SW480 (cell line): ENCODE data around the gene OR1L8.
"Not testable (repeated sequence)": the region's sequence is repeated elsewhere in the genome, so short reads cannot be mapped to it uniquely, and the experiment has no call there.

ENCODE experiments used
- DNase-seq: peaks from one replicate; pipeline ENCODE4 v3.0.0-alpha.2; 2016; ENCODE audit warnings: low spot score

Gene OR1L8, protein sequence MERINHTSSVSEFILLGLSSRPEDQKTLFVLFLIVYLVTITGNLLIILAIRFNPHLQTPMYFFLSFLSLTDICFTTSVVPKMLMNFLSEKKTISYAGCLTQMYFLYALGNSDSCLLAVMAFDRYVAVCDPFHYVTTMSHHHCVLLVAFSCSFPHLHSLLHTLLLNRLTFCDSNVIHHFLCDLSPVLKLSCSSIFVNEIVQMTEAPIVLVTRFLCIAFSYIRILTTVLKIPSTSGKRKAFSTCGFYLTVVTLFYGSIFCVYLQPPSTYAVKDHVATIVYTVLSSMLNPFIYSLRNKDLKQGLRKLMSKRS

DNA sequence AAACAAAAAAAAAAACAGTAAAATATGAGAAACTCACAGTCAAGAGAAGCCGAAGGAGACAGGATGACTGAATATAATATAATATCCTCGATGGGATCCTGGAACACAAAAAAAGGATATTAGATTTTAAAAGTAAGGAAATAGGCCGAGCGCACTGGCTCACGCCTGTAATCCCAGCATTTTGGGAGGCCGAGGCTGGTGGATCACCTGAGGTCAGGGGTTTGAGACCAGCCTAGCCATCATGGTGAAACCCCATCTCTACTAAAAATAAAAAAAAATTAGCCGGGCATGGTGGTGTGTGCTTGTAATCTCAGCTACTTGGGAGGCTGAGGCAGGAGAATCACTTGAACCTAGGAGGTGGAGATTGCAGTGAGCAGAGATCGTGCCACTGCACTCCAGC, at the start of gene OR1L8:
Gene OR1L8, minus strand, starts transcription at position 101 of the 400 bp plus-strand sequence. CDS start 14,907 bp downstream, outside the sequence.
- DNase-seq: not testable (repeated sequence)

DNA sequence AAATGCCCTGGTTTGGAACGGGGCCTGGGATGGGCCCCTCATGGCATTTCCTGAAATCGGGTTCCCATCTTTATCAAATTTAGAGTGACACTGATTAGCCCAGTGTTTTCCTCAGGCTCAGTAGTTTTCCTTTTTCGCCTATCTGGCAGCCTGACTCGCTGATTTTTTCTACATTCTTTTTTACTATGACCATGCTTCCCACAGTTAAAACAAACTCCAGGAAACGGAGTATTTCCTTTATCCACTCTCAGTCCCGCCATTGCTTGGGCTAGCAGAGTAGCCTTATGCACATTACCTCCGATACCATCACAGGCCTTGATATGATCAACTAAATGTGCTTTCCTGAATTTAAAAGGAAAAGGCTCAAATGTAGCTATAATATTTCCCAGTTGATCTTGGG, 36.8 kb upstream of the OR1L8 start:
- DNase-seq: no peak

DNA sequence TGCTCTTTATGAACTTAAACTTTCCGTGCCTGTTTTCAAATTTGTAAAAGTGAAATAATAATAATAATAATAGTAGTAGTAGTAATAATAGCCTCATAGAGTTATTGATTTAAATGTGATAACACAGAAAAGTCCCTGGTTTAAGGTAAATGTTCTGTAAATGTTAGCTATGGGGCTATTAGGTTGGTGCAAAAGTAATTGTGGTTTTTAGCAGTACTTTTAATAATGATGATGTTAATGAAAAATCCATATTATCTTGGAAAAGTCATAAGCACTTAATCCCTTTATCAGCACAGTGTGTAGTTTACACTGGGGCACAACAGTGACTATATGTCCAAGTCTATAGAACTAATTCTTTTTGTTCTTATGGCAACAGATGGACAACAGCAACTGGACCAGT, 31.2 kb upstream of the OR1L8 start, which contains the start of gene OR1Q1:
Gene OR1Q1, plus strand, starts transcription at position 377 of the 400 bp plus-strand sequence. Its CDS starts 0 bp downstream, at position 377.
- DNase-seq: no peak

DNA sequence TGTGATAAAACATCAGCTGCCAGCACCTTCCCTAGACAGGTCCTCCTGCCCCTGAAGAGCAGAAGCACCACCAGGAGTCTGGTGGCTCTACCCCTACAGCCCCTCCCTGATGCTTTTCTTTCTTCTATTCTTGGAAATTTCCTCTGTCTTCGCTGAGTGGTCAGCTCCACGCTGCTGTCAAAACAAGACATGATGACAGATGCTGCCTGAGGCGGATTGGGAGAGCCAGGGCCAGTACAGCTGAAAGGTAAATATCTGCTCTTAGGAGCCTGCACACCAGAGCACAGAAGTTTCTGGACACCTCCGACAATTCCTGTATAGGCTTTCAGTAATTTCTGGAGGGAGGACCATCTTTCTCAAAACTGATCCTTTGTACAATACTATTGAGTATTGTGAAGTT, 26.6 kb upstream of the OR1L8 start:
- DNase-seq: no peak

DNA sequence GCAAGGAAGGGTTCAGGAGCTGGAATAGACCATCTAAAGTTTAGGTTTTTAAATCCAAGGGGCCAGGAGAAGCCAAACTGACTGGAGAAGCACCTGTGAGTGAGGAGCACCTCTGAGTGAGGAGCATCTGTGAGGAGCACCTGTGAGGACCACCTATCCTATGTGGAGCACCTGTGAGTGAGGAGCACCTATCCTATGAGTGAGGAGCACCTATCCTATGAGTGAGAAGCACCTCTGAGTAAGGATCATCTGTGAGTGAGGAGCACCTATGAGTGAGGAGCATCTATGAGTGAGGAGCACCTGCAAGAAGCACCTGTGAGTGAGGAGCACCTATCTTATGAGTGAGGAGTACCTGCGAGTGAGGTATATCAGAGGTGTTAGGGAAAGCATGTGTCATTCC, 23.4 kb upstream of the OR1L8 start:
- no peak for DNase-seq

DNA sequence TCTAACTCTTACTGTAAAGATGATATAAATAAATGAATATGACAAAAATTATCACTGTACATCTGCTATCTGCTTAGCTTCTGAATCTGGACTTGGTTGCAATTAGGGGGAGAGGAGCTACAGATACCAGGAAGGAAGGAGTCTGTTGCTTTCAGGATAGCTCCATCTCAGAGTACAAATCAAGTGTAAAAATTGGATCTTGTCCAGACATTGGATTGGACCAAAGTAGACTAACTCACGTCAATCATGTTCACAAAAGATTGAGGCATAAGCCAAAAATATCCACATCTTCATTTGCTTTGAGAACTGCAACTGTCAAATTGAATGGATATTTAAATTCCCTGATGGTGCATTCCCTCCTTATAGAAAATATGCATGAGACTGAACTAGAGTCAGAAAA, 22.5 kb upstream of the OR1L8 start:
- DNase-seq: no peak

DNA sequence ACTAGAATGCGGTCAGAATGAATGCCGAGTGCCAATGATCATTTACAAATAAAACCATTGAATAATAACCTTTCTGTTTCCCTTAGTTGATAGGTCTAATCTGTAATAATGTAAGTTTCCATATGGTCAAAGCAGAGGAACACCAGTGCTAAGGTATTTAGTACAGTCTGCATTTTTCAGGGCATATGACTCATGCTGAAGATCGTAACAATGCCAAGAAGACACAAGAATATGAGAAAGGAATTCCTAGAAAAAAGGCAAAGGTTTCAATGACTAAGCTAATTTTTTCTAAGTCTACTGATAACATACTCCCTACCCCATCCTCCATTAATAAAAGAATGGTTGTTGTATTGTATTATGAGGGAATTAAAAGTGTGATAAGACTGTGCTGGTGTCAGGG, 2.8 kb downstream of the OR1L8 start:
- DNase-seq: no peak

DNA sequence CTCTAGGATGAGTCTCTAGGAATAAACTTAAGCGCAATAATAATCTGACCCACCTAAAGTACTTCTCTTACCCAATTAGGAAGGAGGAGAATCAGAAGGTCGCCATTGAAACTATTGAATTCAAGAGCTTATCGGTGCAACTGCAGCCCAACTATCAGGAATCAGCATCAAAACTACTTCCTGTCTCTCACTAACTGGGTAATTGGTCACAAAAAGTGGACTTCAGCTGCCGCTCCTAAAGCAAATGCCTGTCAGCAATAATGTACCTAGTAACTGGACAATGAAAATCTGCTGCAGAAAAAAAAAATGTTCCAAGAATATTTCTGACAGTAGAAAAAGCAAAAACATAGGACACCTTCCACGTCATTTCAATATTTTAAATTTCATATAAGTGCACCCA, 3.3 kb downstream of the OR1L8 start:
- no peak for DNase-seq

DNA sequence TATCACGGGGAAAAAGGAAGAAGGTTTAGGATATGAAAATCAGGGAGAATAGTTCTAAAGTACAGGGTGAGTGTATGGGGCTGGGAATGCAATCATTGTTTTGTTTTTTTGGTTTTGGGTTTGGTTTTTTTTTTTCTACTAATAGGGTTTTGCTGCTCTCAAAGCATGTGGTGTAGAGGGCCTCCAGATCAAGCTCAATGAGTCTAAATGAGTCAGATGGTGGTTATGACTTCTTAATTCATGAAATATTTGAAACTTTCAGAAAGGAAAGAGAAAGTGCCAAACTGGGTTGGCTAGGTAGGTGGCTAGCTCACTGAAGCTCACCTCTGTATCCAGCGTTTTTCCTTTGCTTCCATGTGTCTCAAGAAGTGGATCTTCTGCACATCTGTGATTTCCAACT, 10.7 kb downstream of the OR1L8 start:
- DNase-seq: no peak

DNA sequence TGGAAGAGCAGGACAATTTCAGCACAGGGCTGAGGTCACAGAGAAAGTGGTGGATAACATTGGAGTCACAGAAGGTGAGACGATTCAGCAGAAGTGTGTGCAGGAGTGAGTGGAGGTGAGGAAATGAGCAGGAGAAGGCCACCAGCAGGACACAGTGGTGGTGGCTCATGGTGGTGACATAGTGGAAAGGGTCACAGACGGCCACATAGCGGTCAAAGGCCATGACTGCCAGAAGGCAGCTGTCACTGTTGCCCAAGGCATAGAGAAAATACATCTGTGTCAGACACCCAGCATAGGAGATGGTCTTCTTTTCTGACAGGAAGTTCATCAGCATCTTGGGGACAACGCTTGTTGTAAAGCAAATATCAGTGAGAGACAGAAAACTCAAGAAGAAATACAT, 15.3 kb downstream of the OR1L8 start:
- DNase-seq: no peak

DNA sequence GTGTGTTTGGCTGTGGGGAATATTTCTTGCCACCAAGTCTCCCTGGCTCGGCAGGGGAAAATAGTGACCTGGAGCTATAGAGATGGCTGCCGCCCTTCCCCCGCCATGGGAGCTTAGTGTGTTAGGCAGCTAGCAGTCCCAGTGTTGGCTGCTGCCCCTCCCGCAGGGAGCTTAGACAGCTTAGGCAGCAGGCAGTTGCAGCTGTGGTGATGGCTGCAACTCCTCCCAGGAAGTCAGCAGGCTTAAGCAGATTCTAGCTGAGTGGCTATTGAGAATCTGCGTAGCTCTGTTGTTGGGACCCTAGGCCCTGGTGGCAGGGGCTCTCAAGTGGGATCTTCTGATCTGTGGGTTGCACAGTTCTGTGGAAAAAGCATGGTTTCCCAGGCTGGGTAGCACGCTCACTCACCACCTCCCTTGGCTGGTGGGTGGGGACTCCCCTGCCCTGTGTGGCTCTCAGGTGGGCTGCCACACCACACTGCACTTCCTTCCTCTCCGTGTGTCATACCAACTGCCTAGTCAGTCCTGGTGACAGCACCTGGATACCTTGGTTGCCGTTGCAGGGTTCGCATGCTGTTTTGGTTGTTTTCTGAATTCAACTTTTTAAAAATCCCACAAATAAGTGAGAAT, 20.9 kb downstream of the OR1L8 start:
- DNase-seq: no peak

DNA sequence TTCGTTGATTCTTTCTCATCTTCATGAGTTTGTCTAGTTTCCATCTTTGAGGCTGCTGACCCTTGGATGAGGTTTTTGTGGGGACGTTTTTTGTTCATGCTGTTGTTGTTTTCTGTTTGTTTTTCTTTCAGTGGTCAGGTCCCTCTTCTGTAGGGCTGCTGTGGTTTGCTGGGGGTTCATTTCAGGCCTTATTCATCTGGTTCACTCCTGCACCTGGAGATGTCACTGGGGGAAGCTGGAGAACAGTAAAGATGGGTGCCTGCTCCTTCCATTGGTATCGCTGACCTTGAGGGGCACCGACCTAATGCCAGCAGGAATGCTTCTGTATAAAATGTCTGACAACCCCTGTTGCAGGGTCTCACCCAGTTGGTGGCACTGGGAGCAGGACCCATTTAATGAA, 21.7 kb downstream of the OR1L8 start:
- no peak for DNase-seq

DNA sequence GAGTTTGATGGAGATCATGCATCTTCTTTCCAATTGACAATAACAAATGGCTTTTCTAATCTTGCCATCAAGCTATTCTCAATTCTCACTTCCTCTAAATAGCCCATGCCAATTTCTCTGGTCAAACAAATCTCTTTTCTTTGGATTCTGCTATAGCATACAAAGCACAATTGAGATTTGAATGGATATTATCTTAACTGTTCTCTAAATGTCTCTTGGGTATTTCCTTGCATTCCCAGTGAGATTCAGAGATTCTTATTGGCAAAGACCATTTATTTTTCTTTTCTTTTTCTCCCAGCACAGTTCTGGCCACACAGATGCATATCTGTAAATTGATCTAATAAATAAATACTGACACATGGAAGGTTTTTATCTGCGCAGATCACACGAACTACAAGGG, 30.4 kb downstream of the OR1L8 start, which contains the start of gene OR1N2:
Gene OR1N2, plus strand, starts transcription at position 301 of the 400 bp plus-strand sequence. CDS start 100 bp downstream, outside the sequence.
- DNase-seq: no peak

DNA sequence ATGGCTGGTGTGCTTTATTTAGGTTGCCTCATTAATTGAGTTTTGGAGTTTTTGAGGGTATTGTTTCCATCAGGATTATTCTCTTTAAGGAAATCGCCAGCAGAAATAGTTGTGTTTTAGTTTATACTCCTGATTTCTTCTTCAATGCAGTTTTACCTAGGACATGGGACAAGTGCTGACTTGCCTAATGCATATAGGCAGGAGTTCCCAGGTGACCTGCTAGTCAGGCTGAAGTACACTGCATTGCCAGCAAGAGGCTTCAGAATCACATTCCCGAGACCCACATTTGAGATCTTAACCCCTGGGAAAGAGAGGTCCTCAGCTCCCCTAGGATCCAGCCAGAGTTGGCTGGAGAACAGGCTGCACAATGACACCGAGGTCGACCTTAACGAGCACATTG, 31.8 kb downstream of the OR1L8 start:
- no peak for DNase-seq

DNA sequence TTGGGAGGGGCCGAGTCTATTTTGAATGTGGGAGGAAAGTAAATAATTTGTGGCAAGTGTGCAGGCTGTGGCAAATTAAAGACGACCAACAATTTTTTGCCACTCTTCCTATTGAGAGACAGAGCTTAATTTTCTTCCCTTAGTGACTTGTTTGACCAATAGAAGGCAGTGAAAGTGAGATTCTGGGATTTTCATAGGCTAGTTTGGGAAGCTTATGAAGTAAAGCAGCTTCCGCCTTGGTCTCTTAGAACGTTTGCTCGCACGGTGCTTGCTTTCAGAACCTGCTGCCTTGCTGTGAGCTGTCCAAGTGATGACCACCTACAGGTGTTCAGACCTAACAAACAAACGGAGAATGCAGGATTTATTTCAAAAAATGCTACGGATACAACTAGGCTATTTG, 37.0 kb downstream of the OR1L8 start:
- no peak for DNase-seq

DNA sequence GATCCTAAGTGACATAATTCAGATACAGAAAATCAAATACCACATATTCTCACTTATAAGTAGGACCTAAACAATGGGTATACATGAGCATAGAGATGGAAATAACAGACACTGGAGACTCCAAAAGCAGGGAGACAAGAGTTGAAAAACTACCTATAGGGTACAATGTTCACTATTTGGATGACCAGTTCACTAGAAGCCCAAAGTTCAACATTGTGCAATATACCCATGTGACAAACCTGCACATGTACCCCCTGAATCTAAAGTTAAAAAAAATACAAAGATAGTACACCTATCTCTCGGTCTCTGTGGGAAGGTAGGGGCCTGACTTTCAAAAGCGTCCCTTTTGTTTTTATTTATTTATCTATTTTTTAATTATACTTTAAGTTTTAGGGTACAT, 44.4 kb downstream of the OR1L8 start:
- DNase-seq: no peak

DNA sequence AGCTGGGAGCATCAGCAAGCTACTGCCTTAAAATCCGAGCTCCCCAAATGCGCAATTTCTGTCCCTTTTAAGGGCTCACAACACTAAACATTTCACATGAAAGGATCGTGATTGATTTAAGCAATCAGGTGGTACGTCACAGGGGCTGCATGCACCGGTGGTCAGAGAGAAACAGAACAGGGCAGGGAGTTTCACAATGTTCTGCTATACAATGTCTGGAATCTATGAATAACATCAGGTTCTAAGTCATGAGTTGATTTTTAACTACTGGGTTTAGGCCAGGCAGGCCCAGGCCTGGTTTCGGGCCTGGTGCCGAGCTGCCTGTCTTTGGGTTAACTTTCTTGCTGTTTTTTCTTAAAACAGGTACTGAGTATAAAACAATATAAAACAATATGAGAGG, 46.1 kb downstream of the OR1L8 start:
- not testable (repeated sequence) for DNase-seq

DNA sequence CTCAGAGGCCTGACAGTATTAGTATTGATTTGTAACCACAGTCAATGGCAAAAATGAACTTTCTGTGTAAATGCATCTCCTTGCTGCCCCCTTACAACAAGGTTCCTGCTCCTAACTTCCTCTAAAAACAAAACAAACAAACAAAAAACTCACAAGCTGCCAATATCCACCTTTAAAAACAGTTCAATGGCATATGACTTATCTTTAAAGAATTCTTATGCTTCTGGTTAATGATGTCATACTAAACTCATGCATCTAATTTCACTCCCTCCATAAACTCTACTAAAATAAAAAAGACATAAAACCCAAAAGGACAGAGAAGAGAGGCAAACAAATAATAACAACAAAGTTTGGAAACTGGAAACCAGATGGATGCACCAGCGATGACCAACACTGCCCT, 47.0 kb downstream of the OR1L8 start:
- DNase-seq: no peak

DNA sequence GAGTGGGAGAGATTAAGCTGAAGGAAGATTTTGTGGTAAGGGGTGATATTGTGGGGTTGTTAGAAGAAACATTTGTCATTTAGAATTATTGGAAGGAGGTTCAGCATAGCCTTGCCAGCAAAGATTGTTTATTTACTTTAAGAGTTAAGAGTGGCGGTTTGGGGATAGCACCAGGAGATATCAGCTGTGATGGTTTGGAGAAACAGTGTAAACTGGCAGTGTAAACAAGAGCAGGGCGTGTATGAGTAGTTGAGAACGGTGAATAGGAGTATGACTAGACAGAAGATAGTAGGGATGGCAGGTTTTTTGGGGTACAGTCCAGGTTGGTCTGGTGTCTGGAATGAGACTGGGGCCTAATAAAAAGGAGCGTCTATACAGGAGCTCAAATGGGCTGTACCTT, 52.0 kb downstream of the OR1L8 start:
- not testable (repeated sequence) for DNase-seq

DNA sequence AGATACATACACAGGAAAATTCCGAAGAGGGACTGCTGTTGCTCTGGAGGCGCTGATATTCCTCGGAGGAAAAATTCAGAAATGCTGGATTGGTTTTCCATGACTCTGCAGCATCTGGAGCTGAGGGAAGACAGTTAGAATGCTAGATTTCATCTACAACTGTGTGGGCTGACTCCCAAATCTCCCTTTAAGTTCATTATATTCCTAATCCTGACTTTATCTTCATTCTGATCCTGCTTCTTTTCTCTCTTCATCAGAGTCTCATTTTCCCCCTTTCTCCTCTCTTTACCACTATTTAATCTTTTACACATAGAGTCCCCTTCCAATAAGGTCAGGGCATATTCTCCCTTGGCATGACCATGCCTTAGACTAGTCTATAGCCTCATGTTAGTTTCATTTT, 56.0 kb downstream of the OR1L8 start, which contains the start of gene OR1N1:
Gene OR1N1, minus strand, starts transcription at position 101 of the 400 bp plus-strand sequence. Its CDS starts 0 bp downstream, at position 101.
- no peak for DNase-seq

DNA sequence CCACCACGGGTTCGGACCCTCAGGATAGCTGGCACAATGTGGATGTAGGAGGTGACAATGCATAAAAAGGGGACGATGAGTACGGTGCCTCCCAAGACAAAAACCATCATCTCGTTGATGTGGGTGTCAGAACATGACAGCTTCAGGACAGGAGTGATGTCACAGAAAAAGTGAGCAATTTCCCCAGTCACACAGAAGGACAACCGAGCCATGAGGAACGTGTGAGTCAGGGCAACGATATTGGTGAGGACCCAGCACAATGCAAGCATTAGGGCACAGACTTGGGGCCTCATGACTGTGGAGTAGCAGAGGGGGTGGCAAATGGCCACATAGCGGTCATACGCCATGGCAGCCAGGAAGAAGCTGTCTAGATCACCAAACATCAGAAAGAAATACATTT, 56.6 kb downstream of the OR1L8 start:
- no peak for DNase-seq

DNA sequence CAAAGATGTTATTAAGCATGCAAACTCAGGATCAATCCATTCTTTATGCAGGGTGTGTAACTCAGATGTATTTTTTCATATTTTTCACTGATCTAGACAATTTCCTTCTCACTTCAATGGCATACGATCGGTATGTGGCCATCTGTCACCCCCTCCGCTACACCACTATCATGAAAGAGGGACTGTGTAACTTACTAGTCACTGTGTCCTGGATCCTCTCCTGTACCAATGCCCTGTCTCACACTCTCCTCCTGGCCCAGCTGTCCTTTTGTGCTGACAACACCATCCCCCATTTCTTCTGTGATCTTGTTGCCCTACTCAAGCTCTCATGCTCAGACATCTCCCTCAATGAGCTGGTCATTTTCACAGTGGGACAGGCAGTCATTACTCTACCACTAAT, 63.8 kb downstream of the OR1L8 start:
- DNase-seq: no peak

DNA sequence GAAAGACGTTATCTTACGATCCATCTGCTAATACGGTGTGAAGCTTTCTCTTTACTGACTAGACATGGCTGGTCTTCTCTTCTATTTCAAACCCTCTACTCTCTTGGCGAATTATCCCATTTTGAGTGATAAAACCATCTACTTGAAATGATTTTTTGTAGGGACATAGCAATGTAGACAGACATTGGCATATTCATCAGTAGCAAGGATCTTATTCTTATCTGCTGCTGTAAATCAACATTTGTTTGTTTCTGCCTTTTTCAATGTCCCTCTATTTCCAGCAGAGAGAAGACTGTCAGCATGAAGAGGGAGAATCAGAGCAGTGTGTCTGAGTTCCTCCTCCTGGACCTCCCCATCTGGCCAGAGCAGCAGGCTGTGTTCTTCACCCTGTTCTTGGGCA, 64.3 kb downstream of the OR1L8 start, which contains the start of gene OR1J4:
Gene OR1J4, plus strand, starts transcription at position 301 of the 400 bp plus-strand sequence. Its CDS starts 0 bp downstream, at position 301.
- no peak for DNase-seq
